Transverse colon (tissue), 3 donors: ENCODE data around the gene SERPINA3.

Experiments
- CTCF ChIP-seq, 5 experiments: fragments of 200-600 bp in 3 of 5; fragments of 450-650 bp in 2 of 5; sonication (generic) in 3 of 5; IDR thresholded peaks; 1 replicate in 2 of 5; 2 replicates in 3 of 5; pipeline ENCODE4 v1.5.1; 2016 to 2017; ENCODE audit warnings: antibody characterized with exemption in 5 of 5, inconsistent platforms in 3 of 5, mild to moderate bottlenecking in 2 of 5, moderate library complexity in 1 of 5
- POLR2A ChIP-seq: fragments of 450-650 bp; IDR thresholded peaks from one replicate; pipeline ENCODE4 v1.6.1; 2016; ENCODE audit warnings: antibody characterized with exemption, mild to moderate bottlenecking, moderate library complexity

GRCh38 chr14:94665121-94665520, 52.9 kb downstream of the SERPINA3 start:
- TF ChIP-seq CTCF (IDR thresholded peaks at IDR 0.05), result no peak
- TF ChIP-seq POLR2A, result no peak
